ENCODE results near the gene AP2M1. TPM values are rescaled to one million over a fixed set of nuclear protein-coding genes. Genes with fewer than 3 reads are reported as not detected.

Gene AP2M1
- total and polyA plus RNA-seq, 2 of the 13 experiments (the other 11 are each of a cell fraction or from before 2014, with no cell fraction given): 126 to 146 TPM

GRCh38 chr3:184155644-184156521 is 18.8 kb upstream of the AP2M1 start (continued):
- TF ChIP-seq GRHL1 (CRISPR knock-in tag; conservative IDR thresholded peaks at IDR 0.05) (no peak), ZFP90 (CRISPR knock-in tag; IDR thresholded peaks at IDR 0.05; ENCODE audit: borderline replicate concordance) (no peak), TMF1 (CRISPR knock-in tag; IDR thresholded peaks at IDR 0.05; ENCODE audit: low read depth) (no peak; the same call in 1 of the 2 replicates), TBX2 (CRISPR knock-in tag; IDR thresholded peaks at IDR 0.05; ENCODE audit: borderline replicate concordance) (peak; percentile 14; the same call in 1 of the 2 replicates), KDM5B (CRISPR knock-in tag; IDR thresholded peaks at IDR 0.05; ENCODE audit: borderline replicate concordance) (0 out of 2 replicates have a peak, but pooled peaks have one; percentile 22), ZNF678 (CRISPR knock-in tag; IDR thresholded peaks at IDR 0.05) (0 out of 2 replicates have a peak, but pooled peaks have one; percentile 63), PREB (CRISPR knock-in tag; IDR thresholded peaks at IDR 0.05) (no peak), ARHGAP35 (CRISPR knock-in tag; IDR thresholded peaks at IDR 0.05; ENCODE audit: borderline replicate concordance) (0 out of 2 replicates have a peak, but pooled peaks have one; percentile 43), AGO2 (optimal IDR thresholded peaks at IDR 0.05; ENCODE audit: low read depth, low read length) (peak; percentile 56), SKI (IDR thresholded peaks at IDR 0.05; ENCODE audit: partially characterized antibody) (no peak), ZBTB10 (CRISPR knock-in tag; IDR thresholded peaks at IDR 0.05; ENCODE audit: borderline replicate concordance) (no peak), ZNF781 (CRISPR knock-in tag; IDR thresholded peaks at IDR 0.05; ENCODE audit: borderline replicate concordance, not compliant biosample characterization) (no peak), ZNF879 (CRISPR knock-in tag; IDR thresholded peaks at IDR 0.05) (no peak), ZNF136 (CRISPR knock-in tag; IDR thresholded peaks at IDR 0.05; ENCODE audit: low read depth) (no peak), XRCC5 (optimal IDR thresholded peaks at IDR 0.05; ENCODE audit: low read length) (no peak), EHMT2 (IDR thresholded peaks at IDR 0.05; ENCODE audit: borderline replicate concordance, low read depth, low read length) (no peak), ZNF296 (CRISPR knock-in tag; conservative IDR thresholded peaks at IDR 0.05) (0 out of 2 replicates have a peak, but pooled peaks have one; percentile 57), HNRNPL (IDR thresholded peaks at IDR 0.05; ENCODE audit: low read depth, low read length) (no peak), MED13 (CRISPR knock-in tag; IDR thresholded peaks at IDR 0.05) (no peak), ELF4 (CRISPR knock-in tag; IDR thresholded peaks at IDR 0.05; ENCODE audit: borderline replicate concordance) (no peak)
